Mesothelial cell of epicardium (in vitro differentiated cells): ENCODE results near the gene IFIT3. TPM values are rescaled to one million over a fixed set of nuclear protein-coding genes. Genes with fewer than 3 reads are reported as not detected.

Experiments used
- DNase-seq, 2 experiments: peaks; one replicate each; pipeline ENCODE4 v3.0.0; 2021; ENCODE audit warnings: low spot score in 2 of 2; ENCODE audit not compliant: unreplicated experiment in 2 of 2
- H3K27ac Mint-ChIP-seq: 2 replicates; pipeline ENCODE4 v1.8.0; 2021; ENCODE audit warnings: mixed read lengths
- H3K27me3 Mint-ChIP-seq: 2 replicates; pipeline ENCODE4 v1.8.0; 2021; ENCODE audit warnings: low read depth, mixed read lengths
- H3K36me3 Mint-ChIP-seq: 2 replicates; pipeline ENCODE4 v1.8.0; 2021; ENCODE audit warnings: mixed read lengths
- H3K4me1 Mint-ChIP-seq: 2 replicates; pipeline ENCODE4 v1.8.0; 2021; ENCODE audit warnings: mixed read lengths
- H3K4me3 Mint-ChIP-seq: 2 replicates; pipeline ENCODE4 v1.8.0; 2021; ENCODE audit warnings: mild to moderate bottlenecking, moderate library complexity, mixed read lengths
- H3K9me3 Mint-ChIP-seq: 2 replicates; pipeline ENCODE4 v1.8.0; 2021; ENCODE audit warnings: mixed read lengths
- total RNA-seq: library from RNA; stranded (reverse); gene quantifications from 3 replicates; pipeline ENCODE4 v1.2.1, GENCODE V29; 2021
- TF ChIP-seq, protein P1 (sequence below): fragments of 200-600 bp; sonication (generic); IDR thresholded peaks from one replicate; pipeline ENCODE4 v1.5.0; 2021; ENCODE audit warnings: antibody characterized with exemption; ENCODE audit not compliant: unreplicated experiment

Gene IFIT3
- total RNA-seq, 1 donor from 2014 or later = 17.8 TPM

DNA sequence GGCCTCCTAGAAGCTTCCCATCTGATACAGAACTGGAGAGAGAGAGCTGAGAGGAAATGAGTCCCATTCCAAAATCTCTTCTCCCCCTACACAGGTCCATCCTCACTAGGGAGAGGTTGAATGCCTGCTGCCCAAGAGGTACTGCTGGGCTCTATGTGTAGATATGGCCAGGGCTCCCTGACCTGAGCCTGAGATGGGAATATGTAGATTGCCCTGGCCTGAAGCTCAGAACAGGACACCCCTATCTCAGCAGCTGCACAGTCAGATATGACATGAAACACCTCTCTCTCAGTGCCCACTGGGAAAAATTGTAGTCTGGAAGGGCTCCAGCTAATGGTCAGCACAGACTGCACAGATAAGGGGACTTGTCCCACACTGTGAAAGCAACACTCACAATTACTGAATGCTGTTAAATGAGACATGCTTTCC, 46.9 kb downstream of the IFIT3 start:
- Mint-ChIP-seq H3K4me3 (no peak overlapping the region), H3K27me3 (no peaks in the 10 kb centered on the region), H3K27ac (peak overlapping the region; percentile 62), H3K36me3 (no peaks in the 10 kb centered on the region), H3K4me1 (peaks cover 8% of the 10 kb centered on the region), H3K9me3 (no peaks in the 10 kb centered on the region)
- TF ChIP-seq, protein P1, sequence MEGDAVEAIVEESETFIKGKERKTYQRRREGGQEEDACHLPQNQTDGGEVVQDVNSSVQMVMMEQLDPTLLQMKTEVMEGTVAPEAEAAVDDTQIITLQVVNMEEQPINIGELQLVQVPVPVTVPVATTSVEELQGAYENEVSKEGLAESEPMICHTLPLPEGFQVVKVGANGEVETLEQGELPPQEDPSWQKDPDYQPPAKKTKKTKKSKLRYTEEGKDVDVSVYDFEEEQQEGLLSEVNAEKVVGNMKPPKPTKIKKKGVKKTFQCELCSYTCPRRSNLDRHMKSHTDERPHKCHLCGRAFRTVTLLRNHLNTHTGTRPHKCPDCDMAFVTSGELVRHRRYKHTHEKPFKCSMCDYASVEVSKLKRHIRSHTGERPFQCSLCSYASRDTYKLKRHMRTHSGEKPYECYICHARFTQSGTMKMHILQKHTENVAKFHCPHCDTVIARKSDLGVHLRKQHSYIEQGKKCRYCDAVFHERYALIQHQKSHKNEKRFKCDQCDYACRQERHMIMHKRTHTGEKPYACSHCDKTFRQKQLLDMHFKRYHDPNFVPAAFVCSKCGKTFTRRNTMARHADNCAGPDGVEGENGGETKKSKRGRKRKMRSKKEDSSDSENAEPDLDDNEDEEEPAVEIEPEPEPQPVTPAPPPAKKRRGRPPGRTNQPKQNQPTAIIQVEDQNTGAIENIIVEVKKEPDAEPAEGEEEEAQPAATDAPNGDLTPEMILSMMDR = no peak
- DNase-seq = no peak

DNA sequence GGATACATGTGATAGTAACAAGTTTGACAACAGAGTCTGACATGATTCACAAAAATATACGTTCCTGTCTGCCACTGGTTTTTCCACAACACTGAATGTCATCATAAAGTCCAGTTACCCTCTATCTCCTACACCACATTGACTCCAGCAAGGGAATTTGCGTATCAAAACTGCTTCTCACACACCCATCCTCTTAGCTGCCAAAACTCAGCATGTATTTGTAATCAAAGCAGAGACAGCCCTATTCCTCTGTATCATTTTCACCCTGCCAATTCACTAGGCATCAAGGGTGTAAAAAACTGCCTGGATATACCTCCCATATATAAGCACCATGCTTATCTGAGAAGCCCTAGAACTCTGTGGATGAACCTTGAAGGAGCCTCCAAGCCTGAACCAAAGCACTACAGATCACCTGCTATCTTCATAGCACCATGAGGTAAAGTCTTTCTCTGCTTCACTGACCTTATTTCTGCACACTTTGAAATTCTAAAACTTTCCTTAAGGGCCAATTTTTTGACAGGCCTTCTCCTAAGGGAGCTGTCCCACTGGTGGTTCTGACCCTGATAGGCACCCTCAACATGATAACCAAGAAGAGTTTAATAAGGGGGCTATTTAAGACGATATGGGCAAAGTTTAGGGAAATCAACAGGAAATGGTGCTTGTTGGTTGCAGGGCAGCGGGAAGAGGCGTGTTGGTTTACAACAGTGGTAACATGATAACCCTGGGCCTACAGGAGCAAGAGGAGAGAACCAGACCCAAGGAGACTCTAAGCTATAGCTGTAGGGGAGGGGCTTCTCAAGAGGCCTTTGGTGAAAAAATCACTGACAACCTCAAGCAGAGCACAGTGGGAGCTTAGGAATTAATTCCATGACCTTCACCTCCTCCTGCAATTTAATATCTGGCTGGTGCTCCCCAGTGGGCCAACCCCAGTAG, 50.2 kb downstream of the IFIT3 start, which contains the start of gene IFIT1B:
Gene IFIT1B (plus strand): TSS at position 352 of the 933 bp plus-strand sequence. CDS start 80 bp downstream, at position 432.
- no peak within 1 kb of the TSS for H3K27ac Mint-ChIP-seq
- DNase-seq = no peak
- H3K9me3 Mint-ChIP-seq = no peaks in the 10 kb centered on the region
- peaks cover 8% of the 10 kb centered on the region for H3K4me1 Mint-ChIP-seq
- H3K27me3 Mint-ChIP-seq = no peaks in the 10 kb centered on the region
- no peak within 1 kb of the TSS for H3K4me3 Mint-ChIP-seq
- H3K36me3 Mint-ChIP-seq = no peaks in the 10 kb centered on the region
- TF ChIP-seq, protein P1 = no peak

DNA sequence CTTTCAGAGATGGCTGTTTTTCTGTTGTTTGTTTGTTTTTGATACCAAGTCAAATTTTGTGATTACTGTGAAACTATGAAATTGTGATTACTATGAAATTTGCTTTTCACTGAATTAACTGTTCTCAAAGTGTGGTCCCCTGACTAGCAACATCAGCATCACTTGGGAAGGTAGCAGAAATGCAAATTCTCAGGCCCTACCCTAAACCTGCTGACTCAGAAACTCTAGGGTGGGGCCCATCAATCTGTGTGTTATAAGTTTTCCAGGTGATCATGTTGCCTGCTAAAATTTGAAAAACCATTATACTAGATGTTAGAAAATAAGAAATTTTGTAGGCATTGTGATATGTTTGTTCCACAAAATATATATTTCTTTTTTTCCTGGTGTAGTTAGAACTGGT, 51.3 kb downstream of the IFIT3 start:
- TF ChIP-seq, protein P1 = no peak

DNA sequence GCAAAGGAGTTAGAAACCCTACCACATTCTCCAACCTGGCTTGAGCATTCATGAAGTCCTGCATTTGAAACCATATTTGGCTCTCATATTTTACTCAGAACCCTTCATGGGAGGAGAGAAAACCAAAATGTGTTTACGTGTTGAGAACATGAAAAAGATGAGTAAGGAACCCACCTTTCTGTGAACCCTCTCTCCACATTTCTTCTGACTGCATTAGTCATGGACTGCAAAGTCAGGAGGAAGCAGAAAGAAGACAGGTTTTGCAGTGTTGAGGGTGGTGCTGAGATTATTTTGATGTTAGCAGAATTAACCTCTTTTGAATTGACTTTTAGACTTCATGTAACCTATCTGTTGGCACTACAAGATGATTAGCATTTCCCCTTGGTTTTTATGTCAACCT, 55.0 kb downstream of the IFIT3 start:
- H3K36me3 Mint-ChIP-seq = no peaks in the 10 kb centered on the region
- no peak overlapping the region for H3K4me3 Mint-ChIP-seq
- no peaks in the 10 kb centered on the region for H3K4me1 Mint-ChIP-seq
- H3K27me3 Mint-ChIP-seq = no peaks in the 10 kb centered on the region
- TF ChIP-seq, protein P1 = no peak
- no peak overlapping the region for H3K27ac Mint-ChIP-seq
- no peak for DNase-seq
- no peaks in the 10 kb centered on the region for H3K9me3 Mint-ChIP-seq

More for the DNA sequence above, 51.3 kb downstream of the IFIT3 start:
- Mint-ChIP-seq H3K9me3 (no peaks in the 10 kb centered on the region), H3K36me3 (no peaks in the 10 kb centered on the region), H3K4me1 (peaks cover 7% of the 10 kb centered on the region), H3K4me3 (no peak overlapping the region), H3K27ac (no peak overlapping the region), H3K27me3 (no peaks in the 10 kb centered on the region)
- DNase-seq = no peak

DNA sequence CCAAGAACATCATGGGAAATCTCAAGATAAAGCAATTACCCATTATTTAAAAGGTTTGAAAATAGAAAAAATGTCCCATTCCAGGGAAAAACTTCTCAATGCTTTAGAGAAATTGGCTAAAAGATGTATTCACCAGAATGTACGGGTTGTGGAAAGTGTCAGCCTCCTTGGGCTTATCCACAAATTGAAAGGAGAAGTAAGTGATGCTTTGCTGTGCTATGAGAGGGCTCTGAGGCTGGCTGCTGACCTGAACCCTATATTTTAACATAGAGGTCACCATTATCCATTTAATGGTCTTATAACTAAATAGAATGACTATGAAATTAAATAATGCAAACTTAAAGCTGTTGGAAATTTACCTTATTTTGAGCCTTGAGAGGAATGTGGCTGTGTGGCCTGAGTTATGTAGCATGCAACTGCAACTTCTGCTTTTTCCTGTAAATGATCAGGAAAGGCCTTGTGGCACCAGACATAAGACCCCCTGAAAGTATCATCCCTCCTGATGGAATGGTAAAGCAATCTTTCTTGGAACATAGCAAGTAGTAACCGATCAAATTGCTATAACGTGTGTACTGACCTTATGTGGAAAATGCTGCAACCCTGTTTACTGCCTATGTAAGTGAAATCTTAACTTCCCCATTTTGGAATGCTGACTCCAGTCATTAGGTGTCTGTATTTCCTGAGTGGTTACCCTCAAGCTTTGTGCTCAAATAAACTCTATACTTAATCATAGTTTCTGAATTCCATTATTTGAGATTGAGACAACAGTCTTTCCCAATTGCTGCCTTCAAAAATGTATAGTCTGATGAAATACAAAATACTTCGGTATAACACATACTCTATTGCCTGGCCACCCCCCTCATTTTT, 56.9 kb downstream of the IFIT3 start:
- Mint-ChIP-seq H3K9me3 (no peaks in the 10 kb centered on the region), H3K36me3 (no peaks in the 10 kb centered on the region), H3K27ac (no peak overlapping the region), H3K4me1 (no peaks in the 10 kb centered on the region), H3K27me3 (no peaks in the 10 kb centered on the region), H3K4me3 (no peak overlapping the region)
- no peak for DNase-seq
- TF ChIP-seq, protein P1 = no peak
